Activated T-cell treated with anti-CD3 and anti-CD28 coated beads, Interleukin-2, amount 50 U/mL, for 72 hours (primary cell): ENCODE measurements around the gene RNF214. TPM values are rescaled to one million over a fixed set of nuclear protein-coding genes. Genes with fewer than 3 reads are reported as not detected.
A peak's percentile ranks its signal among the peaks of the same experiment; 100 is the strongest.

ENCODE experiments used
- ATAC-seq, 2 donors: fragments of 150-1000 bp; cut with Tn5 transposase; replicated peaks in 1 of 2; 2 replicates each; pipeline ENCODE4 v1.10.0; 2021; ENCODE audit warnings: moderate library complexity in 2 of 2, mild to moderate bottlenecking in 1 of 2
- DNase-seq, 2 donors: peaks; one replicate each; pipeline ENCODE4 v3.0.0; 2021 to 2022; ENCODE audit warnings: mixed read lengths in 1 of 2
- H3K27ac Mint-ChIP-seq: one replicate; pipeline ENCODE4 v1.8.0; 2022; ENCODE audit warnings: mild to moderate bottlenecking, moderate library complexity, mixed read lengths
- H3K27me3 Mint-ChIP-seq: one replicate; pipeline ENCODE4 v1.8.0; 2022; ENCODE audit warnings: low read depth, mixed read lengths
- H3K36me3 Mint-ChIP-seq, 2 donors: one replicate each; pipeline ENCODE4 v1.8.0; 2022; ENCODE audit warnings: mixed read lengths in 2 of 2, mild to moderate bottlenecking in 1 of 2; ENCODE audit not compliant: insufficient read depth in 2 of 2
- H3K4me1 Mint-ChIP-seq: one replicate; pipeline ENCODE4 v1.8.0; 2022; ENCODE audit warnings: low read depth, mixed read lengths
- H3K4me3 Mint-ChIP-seq, 2 donors: one replicate each; pipeline ENCODE4 v1.8.0; 2022; ENCODE audit warnings: mild to moderate bottlenecking in 2 of 2, mixed read lengths in 2 of 2, moderate library complexity in 2 of 2
- H3K9me3 Mint-ChIP-seq, 2 donors: one replicate each; pipeline ENCODE4 v1.8.0; 2022; ENCODE audit warnings: mixed read lengths in 2 of 2
- total RNA-seq, 2 donors: library from RNA; stranded (reverse); gene quantifications; one replicate each; pipeline ENCODE4 v1.2.3, GENCODE V29; 2022

The RNF214 gene
- total RNA-seq, 2 donors from 2014 or later: 30.7 to 33.5 TPM

DNA sequence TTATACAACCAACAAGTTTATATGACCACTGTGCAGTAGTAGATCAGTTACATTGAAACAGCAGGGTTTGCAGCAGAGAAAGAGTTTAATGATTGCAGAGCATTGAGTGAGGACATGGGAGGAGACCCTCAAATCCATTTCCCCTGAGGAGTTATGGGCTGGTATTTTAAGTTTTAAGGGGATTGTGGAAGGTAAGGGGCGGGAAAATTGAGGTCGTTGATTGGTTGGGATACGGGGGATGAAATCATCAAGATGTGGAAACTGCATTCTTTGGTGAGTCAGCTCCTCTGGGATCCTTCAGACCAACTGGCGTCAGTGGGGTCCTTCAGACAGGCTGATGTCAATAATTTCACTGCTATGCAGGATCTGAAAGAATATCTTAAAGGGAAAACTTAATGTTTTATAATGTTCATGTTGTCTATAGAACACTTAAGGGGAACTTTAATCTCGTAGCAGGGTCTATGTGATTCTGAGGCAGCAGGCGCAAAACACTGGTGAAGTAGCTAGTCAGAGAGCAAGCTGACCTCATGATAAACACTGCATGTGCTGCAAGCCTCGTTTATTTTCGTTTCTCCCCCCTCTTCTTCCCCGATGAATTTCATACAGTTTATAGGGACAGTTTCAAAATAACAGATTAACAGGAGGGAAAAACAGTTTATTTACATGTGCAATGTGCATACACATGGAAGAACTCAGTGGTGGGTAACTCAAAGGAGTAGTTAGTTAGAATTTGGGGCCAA, 41.2 kb downstream of the RNF214 start:
- peaks cover 0 to 1% of the 10 kb centered on the region in 2 donors for H3K9me3 Mint-ChIP-seq
- H3K36me3 Mint-ChIP-seq: peaks cover 2 to 11% of the 10 kb centered on the region in 2 donors
- H3K27me3 Mint-ChIP-seq: no peaks in the 10 kb centered on the region
- peaks cover 5% of the 10 kb centered on the region for H3K4me1 Mint-ChIP-seq
- H3K27ac Mint-ChIP-seq: no peak overlapping the region
- ATAC-seq (no peak), DNase-seq (no peak)
- H3K4me3 Mint-ChIP-seq: no peak overlapping the region

DNA sequence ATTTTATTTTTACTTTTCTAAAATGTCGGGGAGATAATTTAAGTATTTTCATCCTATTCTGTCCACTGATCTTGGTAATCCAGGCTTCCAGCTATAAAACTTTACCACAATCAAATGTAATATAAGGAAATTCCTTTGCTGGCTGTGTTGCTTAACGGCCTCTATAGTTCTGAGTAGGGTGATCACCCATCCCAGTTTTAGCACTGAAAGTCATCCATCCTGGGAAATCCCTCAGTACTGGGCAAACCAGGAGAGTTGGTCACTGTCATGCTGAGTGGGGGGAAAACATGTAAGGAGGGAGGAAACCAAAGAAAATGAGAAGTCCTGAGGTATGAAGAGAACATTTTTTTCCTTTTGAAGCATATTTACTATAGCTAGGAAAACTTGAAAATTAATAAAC, 45.9 kb downstream of the RNF214 start:
- no peak for DNase-seq
- ATAC-seq: no peak
- peaks cover 0 to 15% of the 10 kb centered on the region in 2 donors for H3K36me3 Mint-ChIP-seq
- H3K27ac Mint-ChIP-seq: no peak overlapping the region
- no peaks in the 10 kb centered on the region for H3K9me3 Mint-ChIP-seq
- no peak overlapping the region for H3K4me3 Mint-ChIP-seq
- no peaks in the 10 kb centered on the region for H3K27me3 Mint-ChIP-seq
- peaks cover 16% of the 10 kb centered on the region for H3K4me1 Mint-ChIP-seq

DNA sequence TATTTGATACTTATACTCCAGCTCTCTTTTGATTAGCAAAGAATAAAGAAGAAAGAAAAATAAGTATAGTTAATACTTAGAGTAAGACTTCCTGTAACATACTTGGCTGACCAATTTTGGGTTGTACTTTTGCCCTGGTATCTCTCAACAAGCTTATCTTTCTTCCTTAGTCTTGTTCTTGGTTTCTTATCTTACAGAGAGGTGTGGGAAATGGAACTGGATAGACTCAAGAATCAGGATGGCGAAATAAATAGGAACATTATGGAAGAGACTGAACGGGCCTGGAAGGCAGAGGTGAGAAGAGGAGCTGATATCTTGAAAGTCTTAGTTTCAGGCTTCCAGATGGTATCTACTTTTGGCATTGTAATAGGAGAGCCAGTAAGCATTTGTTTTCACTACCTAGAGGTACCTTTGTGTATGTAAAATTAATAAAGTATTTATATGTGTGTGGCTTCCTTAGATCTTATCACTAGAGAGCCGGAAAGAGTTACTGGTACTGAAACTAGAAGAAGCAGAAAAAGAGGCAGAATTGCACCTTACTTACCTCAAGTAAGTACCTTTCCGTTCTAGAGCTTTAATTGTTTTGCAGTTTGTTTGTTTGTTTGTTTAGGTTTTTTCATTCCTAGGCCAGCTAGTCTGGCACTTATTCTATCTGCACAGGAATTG, 47.4 kb downstream of the RNF214 start:
- Mint-ChIP-seq H3K27me3 (no peaks in the 10 kb centered on the region), H3K36me3 (peaks cover 0 to 11% of the 10 kb centered on the region in 2 donors), H3K4me1 (peaks cover 16% of the 10 kb centered on the region), H3K9me3 (no peaks in the 10 kb centered on the region), H3K27ac (peak overlapping the region; percentile 56), H3K4me3 (peak overlapping the region in 1 of 2 donors; percentile 52)
- peak in 1 of 2 donors; percentile 58 for ATAC-seq
- no peak for DNase-seq

DNA sequence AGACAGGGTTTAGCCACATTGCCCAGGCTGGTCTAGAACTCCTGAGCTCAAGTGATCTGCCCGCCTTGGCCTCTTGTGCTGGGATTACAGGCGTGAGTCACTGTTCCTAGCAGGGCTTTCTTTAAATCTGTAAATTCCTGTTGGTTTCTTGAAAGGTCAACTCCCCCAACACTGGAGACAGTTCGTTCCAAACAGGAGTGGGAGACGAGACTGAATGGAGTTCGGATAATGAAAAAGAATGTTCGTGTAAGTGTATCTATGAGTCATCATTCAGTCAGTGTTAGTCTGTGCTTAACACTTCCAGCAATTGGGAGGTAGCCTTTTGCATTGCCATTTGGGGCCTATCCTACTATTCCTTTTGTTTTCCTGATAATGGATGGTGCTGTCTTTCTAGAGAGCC, 48.7 kb downstream of the RNF214 start:
- DNase-seq: no peak
- Mint-ChIP-seq H3K4me1 (peaks cover 11% of the 10 kb centered on the region), H3K27me3 (no peaks in the 10 kb centered on the region), H3K27ac (peak overlapping the region; percentile 21), H3K36me3 (peaks cover 0 to 7% of the 10 kb centered on the region in 2 donors), H3K4me3 (no peak overlapping the region), H3K9me3 (no peaks in the 10 kb centered on the region)
- no peak for ATAC-seq

DNA sequence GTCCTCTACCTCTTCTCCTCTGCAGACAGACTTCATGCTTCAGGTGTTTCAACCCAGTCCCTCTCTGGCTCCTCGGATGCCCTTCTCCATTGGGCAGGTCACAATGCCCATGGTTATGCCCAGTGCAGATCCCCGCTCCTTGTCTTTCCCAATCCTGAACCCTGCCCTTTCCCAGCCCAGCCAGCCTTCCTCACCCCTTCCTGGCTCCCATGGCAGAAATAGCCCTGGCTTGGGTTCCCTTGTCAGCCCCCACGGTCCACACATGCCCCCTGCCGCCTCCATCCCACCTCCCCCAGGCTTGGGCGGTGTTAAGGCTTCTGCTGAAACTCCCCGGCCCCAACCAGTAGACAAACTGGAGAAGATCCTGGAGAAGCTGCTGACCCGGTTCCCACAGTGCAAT, 49.4 kb downstream of the RNF214 start:
- Mint-ChIP-seq H3K27me3 (no peaks in the 10 kb centered on the region), H3K4me3 (no peak overlapping the region), H3K9me3 (no peaks in the 10 kb centered on the region), H3K4me1 (peaks cover 11% of the 10 kb centered on the region), H3K27ac (no peak overlapping the region), H3K36me3 (peaks cover 2 to 7% of the 10 kb centered on the region in 2 donors)
- ATAC-seq (no peak), DNase-seq (no peak)

DNA sequence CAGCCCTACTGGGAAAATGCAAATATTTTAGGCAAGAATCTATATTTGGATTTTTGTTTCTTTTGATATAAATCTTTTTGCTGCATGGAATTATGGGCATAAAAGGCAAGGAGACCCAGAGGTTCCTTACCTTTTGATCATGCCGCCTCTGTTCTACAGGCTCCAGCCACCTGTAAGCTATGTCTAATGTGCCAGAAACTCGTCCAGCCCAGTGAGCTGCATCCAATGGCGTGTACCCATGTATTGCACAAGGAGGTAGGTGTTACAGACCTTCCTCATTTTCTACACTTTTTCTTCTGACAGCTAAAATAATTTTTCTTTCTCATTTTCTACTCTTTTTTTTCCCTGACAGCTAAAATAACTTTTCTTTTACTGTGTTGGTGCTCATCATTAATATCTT, 50.5 kb downstream of the RNF214 start:
- ATAC-seq (no peak), DNase-seq (no peak)
- peaks cover 11% of the 10 kb centered on the region for H3K4me1 Mint-ChIP-seq
- H3K9me3 Mint-ChIP-seq: no peaks in the 10 kb centered on the region
- peaks cover 2 to 7% of the 10 kb centered on the region in 2 donors for H3K36me3 Mint-ChIP-seq
- H3K27me3 Mint-ChIP-seq: no peaks in the 10 kb centered on the region
- no peak overlapping the region for H3K27ac Mint-ChIP-seq
- no peak overlapping the region for H3K4me3 Mint-ChIP-seq

DNA sequence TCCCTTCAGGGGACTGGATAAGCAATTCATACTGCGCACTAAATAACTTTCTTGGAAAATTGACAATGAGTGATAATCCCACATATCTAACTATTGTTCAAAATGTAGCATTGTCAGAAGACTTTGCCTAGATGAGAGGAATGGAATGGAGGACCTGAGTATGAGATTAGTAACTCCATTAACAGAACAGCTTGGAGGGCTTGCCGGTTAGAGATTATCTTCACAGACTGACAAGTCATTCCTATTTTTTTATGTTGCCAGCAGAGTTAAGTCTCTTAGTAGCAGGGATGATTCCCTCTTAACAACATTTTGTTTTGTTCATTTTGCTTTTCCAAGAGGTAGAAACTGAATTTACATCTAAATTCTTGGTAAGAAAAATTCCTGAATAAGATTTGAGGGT, 51.6 kb downstream of the RNF214 start:
- Mint-ChIP-seq H3K9me3 (no peaks in the 10 kb centered on the region), H3K27ac (no peak overlapping the region), H3K4me1 (peaks cover 11% of the 10 kb centered on the region), H3K27me3 (no peaks in the 10 kb centered on the region), H3K4me3 (no peak overlapping the region), H3K36me3 (peaks cover 2 to 7% of the 10 kb centered on the region in 2 donors)
- ATAC-seq (no peak), DNase-seq (no peak)

DNA sequence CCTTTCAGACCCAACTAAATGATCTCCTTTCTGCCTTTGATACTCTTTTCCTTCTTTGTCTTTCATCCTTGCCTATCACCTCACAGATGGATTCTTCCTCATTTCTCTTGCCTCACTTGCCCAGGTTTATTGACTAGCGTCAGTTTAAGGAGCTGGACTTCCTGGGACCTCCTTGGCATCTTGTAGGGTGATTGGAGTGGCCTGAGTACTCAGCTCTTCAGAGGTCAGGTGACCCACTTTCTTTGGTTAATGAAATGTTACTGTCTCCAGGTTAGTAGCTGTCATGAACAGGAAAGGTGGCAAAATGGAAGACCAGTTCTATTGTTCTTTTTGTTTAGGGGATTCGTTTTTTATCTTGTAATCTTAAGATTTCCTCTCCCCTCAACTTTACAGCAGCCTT, 54.1 kb downstream of the RNF214 start:
- Mint-ChIP-seq H3K27ac (no peak overlapping the region), H3K4me1 (no peaks in the 10 kb centered on the region), H3K9me3 (no peaks in the 10 kb centered on the region), H3K27me3 (no peaks in the 10 kb centered on the region), H3K36me3 (peaks cover 2 to 4% of the 10 kb centered on the region in 2 donors), H3K4me3 (no peak overlapping the region)
- DNase-seq (no peak), ATAC-seq (no peak)

DNA sequence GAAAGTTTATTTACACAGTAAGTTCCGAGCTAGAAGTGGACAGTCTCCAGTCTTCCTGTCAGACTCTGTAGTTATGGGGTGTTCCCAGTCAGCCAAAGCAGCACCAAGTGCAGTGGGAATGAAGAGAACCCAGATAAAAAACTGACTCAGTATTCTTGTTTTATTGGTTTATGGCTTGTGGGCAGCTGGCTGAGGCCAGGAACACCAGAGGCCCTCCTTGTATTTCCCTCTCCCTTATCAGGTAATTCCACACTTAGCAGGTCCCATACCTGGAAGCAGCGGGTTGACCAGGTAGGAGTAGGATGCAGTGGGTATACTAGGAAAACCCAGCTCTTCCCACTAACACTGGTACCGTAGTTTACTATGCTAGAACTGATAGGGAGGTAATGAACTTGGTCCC, 55.2 kb downstream of the RNF214 start:
- no peak overlapping the region for H3K4me3 Mint-ChIP-seq
- peaks cover 2% of the 10 kb centered on the region in 2 donors for H3K36me3 Mint-ChIP-seq
- H3K9me3 Mint-ChIP-seq: no peaks in the 10 kb centered on the region
- DNase-seq (no peak), ATAC-seq (no peak)
- no peaks in the 10 kb centered on the region for H3K4me1 Mint-ChIP-seq
- H3K27me3 Mint-ChIP-seq: no peaks in the 10 kb centered on the region
- no peak overlapping the region for H3K27ac Mint-ChIP-seq

DNA sequence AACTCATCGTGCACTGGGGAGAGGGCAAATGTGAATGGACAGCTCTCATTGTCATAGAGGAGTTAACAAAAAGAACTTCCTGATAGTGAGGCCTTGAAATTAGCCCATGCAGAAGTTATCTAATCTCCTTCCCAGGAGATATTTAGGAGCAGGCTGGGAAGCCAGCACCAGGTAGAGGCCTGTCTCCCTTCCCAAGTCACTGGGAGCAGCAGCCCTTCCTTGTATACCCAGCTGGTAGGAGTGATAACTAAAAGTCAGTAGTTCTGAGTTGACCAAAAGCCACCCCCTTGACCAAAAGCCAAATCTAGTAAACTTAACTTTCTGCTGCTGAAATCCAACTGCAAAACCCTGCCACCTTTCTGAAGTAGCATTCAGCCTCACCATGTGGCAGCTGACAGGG, 57.3 kb downstream of the RNF214 start:
- no peak for DNase-seq
- no peaks in the 10 kb centered on the region for H3K4me1 Mint-ChIP-seq
- no peak for ATAC-seq
- H3K27me3 Mint-ChIP-seq: no peaks in the 10 kb centered on the region
- H3K9me3 Mint-ChIP-seq: no peaks in the 10 kb centered on the region
- no peak overlapping the region for H3K4me3 Mint-ChIP-seq
- peaks cover 0 to 2% of the 10 kb centered on the region in 2 donors for H3K36me3 Mint-ChIP-seq
- H3K27ac Mint-ChIP-seq: no peak overlapping the region

DNA sequence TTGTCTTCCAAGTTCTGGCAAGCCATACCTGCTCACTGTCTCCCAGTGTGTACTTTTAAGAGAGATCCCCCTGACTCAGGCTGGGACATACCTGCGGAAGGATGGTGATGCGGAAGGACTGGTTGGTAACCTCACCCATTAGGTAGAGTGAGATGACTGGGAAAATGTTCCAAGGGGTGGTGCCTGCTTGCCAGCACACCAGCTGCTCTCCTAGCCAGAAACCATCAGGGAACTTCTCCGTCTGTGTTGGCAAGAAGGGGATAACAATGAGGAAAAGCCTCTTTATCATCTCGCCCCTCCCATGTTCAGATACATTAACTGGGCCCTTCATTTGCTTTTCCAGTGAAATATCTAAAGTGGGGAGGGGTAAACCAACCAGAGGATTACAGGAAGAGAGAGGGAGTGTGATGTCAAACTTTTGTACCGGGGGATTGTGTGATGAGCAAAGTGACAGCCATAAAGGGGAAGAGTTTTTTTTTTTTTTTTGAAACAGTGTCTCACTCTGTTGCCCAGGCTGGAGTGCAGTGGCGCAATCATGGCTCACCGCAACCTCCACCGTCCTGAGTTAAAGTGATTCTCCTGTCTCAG, 58.4 kb downstream of the RNF214 start, which contains the start of gene BACE1-AS:
BACE1-AS (plus strand) TSS at position 538 of the 588 bp plus-strand sequence.
- Mint-ChIP-seq H3K4me3 (no peak within 1 kb of the TSS), H3K27ac (no peak within 1 kb of the TSS), H3K36me3 (peaks cover 0 to 2% of the 10 kb centered on the region in 2 donors)

DNA sequence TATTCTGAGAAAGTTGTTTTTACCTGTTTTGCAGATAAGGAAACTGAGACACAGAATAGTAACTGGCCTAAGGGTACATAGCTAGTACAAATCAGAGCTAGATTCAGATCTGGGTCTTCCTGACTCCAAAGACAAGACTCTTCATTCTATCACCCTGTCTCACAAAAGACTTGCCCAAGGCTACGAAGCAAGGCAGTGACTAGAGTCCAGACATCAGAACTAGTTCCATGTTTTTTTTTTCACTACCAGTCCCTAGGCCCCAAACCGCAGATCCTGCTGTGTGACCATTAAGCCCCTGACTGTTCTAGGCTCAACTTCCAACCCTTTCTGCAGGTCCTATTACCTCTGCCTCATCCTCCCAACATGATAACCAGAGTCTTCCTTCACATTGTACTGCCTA, 60.1 kb downstream of the RNF214 start:
- H3K4me3 Mint-ChIP-seq: no peak overlapping the region
- no peak overlapping the region for H3K27ac Mint-ChIP-seq
- no peaks in the 10 kb centered on the region for H3K4me1 Mint-ChIP-seq
- DNase-seq: no peak
- no peaks in the 10 kb centered on the region for H3K9me3 Mint-ChIP-seq
- H3K27me3 Mint-ChIP-seq: no peaks in the 10 kb centered on the region
- no peaks in the 10 kb centered on the region for H3K36me3 Mint-ChIP-seq
- no peak for ATAC-seq

More for the DNA sequence above, 58.4 kb downstream of the RNF214 start, which contains the start of gene BACE1-AS:
- Mint-ChIP-seq H3K27me3 (no peaks in the 10 kb centered on the region), H3K9me3 (no peaks in the 10 kb centered on the region), H3K4me1 (no peaks in the 10 kb centered on the region)
- DNase-seq: no peak
- ATAC-seq: no peak

DNA sequence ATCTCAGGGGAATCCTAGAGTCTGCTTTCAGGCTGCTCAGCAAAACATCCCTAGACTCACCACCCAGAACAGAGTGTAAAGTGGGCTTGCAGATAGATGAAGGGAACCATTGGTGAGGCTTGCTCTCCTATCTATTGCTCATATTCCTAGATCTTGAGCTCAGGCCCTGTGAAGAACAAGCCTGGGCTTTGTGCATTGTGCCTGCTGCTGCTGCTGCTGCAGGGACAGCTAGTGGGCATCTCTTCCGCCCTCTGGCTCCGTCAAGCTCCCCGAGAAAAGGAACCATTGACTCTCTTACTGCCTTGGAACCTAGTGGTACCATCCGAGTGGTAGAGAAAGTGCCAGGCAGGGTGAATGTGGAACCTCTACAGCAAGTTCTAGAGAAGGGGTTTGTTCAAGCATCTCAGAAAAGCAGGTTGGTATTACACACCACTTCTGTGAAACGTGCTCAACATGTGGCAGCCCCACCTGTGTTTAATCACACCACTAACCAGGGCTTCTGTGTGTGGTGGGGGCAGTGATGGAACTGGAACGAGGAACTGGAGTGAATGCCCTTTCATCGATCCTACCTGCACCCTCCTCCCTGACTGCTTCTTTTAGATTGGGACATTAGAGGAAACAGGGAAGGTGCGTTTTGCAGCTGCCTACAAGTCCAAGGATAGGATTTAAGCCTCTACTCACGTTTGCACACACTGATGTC, 63.1 kb downstream of the RNF214 start:
- Mint-ChIP-seq H3K9me3 (no peaks in the 10 kb centered on the region), H3K4me3 (no peak overlapping the region), H3K36me3 (no peaks in the 10 kb centered on the region), H3K27me3 (peaks cover under 1% of the 10 kb centered on the region), H3K27ac (no peak overlapping the region), H3K4me1 (peaks cover 1% of the 10 kb centered on the region)
- DNase-seq (no peak), ATAC-seq (no peak)
